OCI-LY7 (cell line): ENCODE results near the gene GTSE1. TPM values are rescaled to one million over a fixed set of nuclear protein-coding genes. Genes with fewer than 3 reads are reported as not detected.

Source experiments
- BruUV-seq: library from RNA; stranded (reverse); fragments of 400-500 nt; replicated peaks from 2 replicates; lab custom pipeline; 2021; lab: Mats Ljungman, UMichigan
- CTCF ChIA-PET: fragments of 300-600 bp; sonication (Branson Sonifier 250); formaldehyde crosslinking; loops from one replicate; lab custom pipeline; 2022; ENCODE audit warnings: antibody characterized with exemption; ENCODE audit not compliant: unreplicated experiment; lab: Charles Lee
- POLR2A ChIA-PET: fragments of 300-600 bp; sonication (Branson Sonifier 250); formaldehyde crosslinking; loops from one replicate; lab custom pipeline; 2022; ENCODE audit warnings: antibody characterized with exemption; lab: Charles Lee
- DNase-seq: peaks from one replicate; pipeline ENCODE4 v3.0.0-alpha.2; 2015; ENCODE audit warnings: low spot score
- H2AFZ ChIP-seq: fragments of 200-600 bp; sonication (generic), shearing (Covaris generic); 2 replicates; pipeline ENCODE4 v1.6.1; 2014; ENCODE audit warnings: mild to moderate bottlenecking, antibody characterized with exemption, low read length, moderate library complexity
- H3K27ac ChIP-seq: fragments of 200-600 bp; sonication (generic); 2 replicates; pipeline ENCODE4 v1.5.1; 2014; ENCODE audit warnings: mixed run types, low read depth, mild to moderate bottlenecking, moderate library complexity, low read length, inconsistent platforms; ENCODE audit not compliant: poor library complexity, severe bottlenecking
- H3K36me3 ChIP-seq: fragments of 200-600 bp; sonication (generic); 2 replicates; pipeline ENCODE4 v1.6.1; 2014; ENCODE audit warnings: mild to moderate bottlenecking, antibody characterized with exemption, low read length, moderate library complexity, mixed read lengths; ENCODE audit not compliant: insufficient read depth
- H3K4me1 ChIP-seq: fragments of 200-600 bp; sonication (generic); 2 replicates; pipeline ENCODE4 v1.5.1; 2014; ENCODE audit warnings: mild to moderate bottlenecking, low read length; ENCODE audit not compliant: insufficient read depth, poor library complexity, severe bottlenecking
- H3K4me2 ChIP-seq: fragments of 200-600 bp; sonication (generic); 2 replicates; pipeline ENCODE4 v1.6.1; 2014; ENCODE audit warnings: mild to moderate bottlenecking, low read length
- H3K4me3 ChIP-seq: fragments of 200-600 bp; sonication (generic); 2 replicates; pipeline ENCODE4 v1.5.1; 2014; ENCODE audit warnings: mild to moderate bottlenecking, low read depth, low read length; ENCODE audit not compliant: poor library complexity, severe bottlenecking
- H3K79me2 ChIP-seq: fragments of 200-600 bp; sonication (generic); 2 replicates; pipeline ENCODE4 v1.6.1; 2016; ENCODE audit warnings: low read depth, mild to moderate bottlenecking, low read length, moderate library complexity, mixed read lengths; ENCODE audit not compliant: insufficient read depth
- H3K9me2 ChIP-seq: fragments of 200-600 bp; sonication (generic); 2 replicates; pipeline ENCODE4 v1.6.1; 2016; ENCODE audit warnings: mild to moderate bottlenecking, low read length, mixed read lengths; ENCODE audit not compliant: insufficient read depth
- H3K9me3 ChIP-seq: fragments of 200-600 bp; sonication (generic); 2 replicates; pipeline ENCODE4 v1.6.1; 2014; ENCODE audit warnings: mild to moderate bottlenecking, mixed run types, low read length, mixed read lengths
- H4K20me1 ChIP-seq: fragments of 200-600 bp; sonication (generic); 2 replicates; pipeline ENCODE4 v1.6.1; 2014; ENCODE audit warnings: mild to moderate bottlenecking, antibody characterized with exemption, low read length, moderate library complexity, mixed read lengths; ENCODE audit not compliant: insufficient read depth
- CTCF ChIP-seq: fragments of 200-600 bp; sonication (generic); conservative IDR thresholded peaks from 2 replicates; pipeline ENCODE4 v1.5.1; 2014; ENCODE audit warnings: mild to moderate bottlenecking, antibody characterized with exemption, low read length, moderate library complexity, mixed read lengths
- EZH2phosphoT487 ChIP-seq: fragments of 200-600 bp; sonication (generic); IDR thresholded peaks from 2 replicates; pipeline ENCODE4 v1.6.1; 2018; ENCODE audit warnings: low read depth, borderline replicate concordance, mild to moderate bottlenecking, mixed run types, antibody characterized with exemption, low read length, moderate library complexity, mixed read lengths
- intact Hi-C: fragments of 100-400 bp; cut with micrococcal nuclease; formaldehyde crosslinking; loops from one replicate; pipeline ENCODE4 v1.10.0; 2022; ENCODE audit not compliant: unreplicated experiment
- total RNA-seq, 2 experiments: library from RNA; depleted of rRNA in 1 of 2; stranded (reverse); fragments of >200 nt in 1 of 2; shearing (Covaris generic) in 1 of 2; gene quantifications; 2 replicates each; pipeline ENCODE4 v1.2.3, GENCODE V29; 2014 to 2022

The GTSE1 gene
- total RNA-seq, 2 experiments from 2014 or later: 54.7 to 109 TPM

GRCh38 chr22:46361826-46362202, 65.1 kb downstream of the GTSE1 start:
- no TSS peak for BruUV-seq
- Histone ChIP-seq H3K79me2 (no peaks in the 10 kb centered on the region), H3K27ac (peak overlapping the region; percentile 28), H3K4me2 (peak overlapping the region; percentile 30; the same call in 1 of the 2 replicates), H3K9me3 (no peaks in the 10 kb centered on the region), H3K36me3 (peaks cover 8% of the 10 kb centered on the region; the same call in 1 of the 2 replicates), H3K4me1 (peaks cover 23% of the 10 kb centered on the region), H3K9me2 (no peaks in the 10 kb centered on the region), H4K20me1 (no peaks in the 10 kb centered on the region), H2AFZ (no peak overlapping the region), H3K4me3 (no peak overlapping the region)
- TF ChIP-seq CTCF (no peak), EZH2phosphoT487 (no peak)
- POLR2A ChIA-PET: interaction anchor here (0.7 kb wide), 1 partner anchor 80 kb away, joined by 4 read pairs; no protein-coding TSS in a partner anchor
- CTCF ChIA-PET: no interaction called here
- intact Hi-C loops: no loop called here
- no peak for DNase-seq

- no peaks in the 10 kb centered on the region for H3K9me2 ChIP-seq
- H3K79me2 ChIP-seq: no peaks in the 10 kb centered on the region
- H3K36me3 ChIP-seq: peaks cover 3% of the 10 kb centered on the region; the same call in 1 of the 2 replicates
- H4K20me1 ChIP-seq: no peaks in the 10 kb centered on the region
- POLR2A ChIA-PET: no interaction called here
- TF ChIP-seq CTCF (peak; percentile 26; the same call in 1 of the 2 replicates), EZH2phosphoT487 (no peak)
- H3K9me3 ChIP-seq: no peaks in the 10 kb centered on the region
- peak; percentile 78 for DNase-seq
- intact Hi-C loops: no loop called here
- BruUV-seq: no TSS peak
- CTCF ChIA-PET: no interaction called here
- no peak overlapping the region for H3K4me3 ChIP-seq
- peak overlapping the region; percentile 30; the same call in 1 of the 2 replicates for H3K4me2 ChIP-seq
- H2AFZ ChIP-seq: no peak overlapping the region
- peak overlapping the region; percentile 28 for H3K27ac ChIP-seq
- peaks cover 28% of the 10 kb centered on the region for H3K4me1 ChIP-seq
These were observed 65.7 kb downstream of the GTSE1 start for GRCh38 chr22:46362203-46362933.
